Ishikawa (cell line): ENCODE results near the gene ATP10A.

Source experiments
- CEBPB ChIP-seq: IDR thresholded peaks from 2 replicates; pipeline ENCODE4 v1.6.1; 2012
- CREB1 ChIP-seq: IDR thresholded peaks from 2 replicates; pipeline ENCODE4 v1.6.1; 2012; ENCODE audit warnings: low read depth
- EGR1 ChIP-seq: IDR thresholded peaks from 2 replicates; pipeline ENCODE4 v1.6.1; 2012
- EP300 ChIP-seq: IDR thresholded peaks from 2 replicates; pipeline ENCODE4 v1.6.1; 2012; ENCODE audit warnings: borderline replicate concordance
- FOXM1 ChIP-seq: IDR thresholded peaks from 2 replicates; pipeline ENCODE4 v1.6.1; 2012; ENCODE audit warnings: low read depth, borderline replicate concordance
- MAX ChIP-seq: IDR thresholded peaks from 2 replicates; pipeline ENCODE4 v1.6.1; 2012
- NFIC ChIP-seq: IDR thresholded peaks from 2 replicates; pipeline ENCODE4 v1.6.1; 2012
- RAD21 ChIP-seq: IDR thresholded peaks from 2 replicates; pipeline ENCODE4 v1.6.1; 2012; ENCODE audit warnings: low read depth
- TAF1 ChIP-seq: IDR thresholded peaks from 2 replicates; pipeline ENCODE4 v1.6.1; 2012; ENCODE audit warnings: low read depth, mild to moderate bottlenecking
- TCF12 ChIP-seq: IDR thresholded peaks from 2 replicates; pipeline ENCODE4 v1.6.1; 2012; ENCODE audit warnings: low read depth
- TEAD4 ChIP-seq: IDR thresholded peaks from 2 replicates; pipeline ENCODE4 v1.6.1; 2012
- YY1 ChIP-seq: IDR thresholded peaks from 2 replicates; pipeline ENCODE4 v1.6.1; 2012; ENCODE audit warnings: low read depth
- ZBTB7A ChIP-seq: IDR thresholded peaks from 2 replicates; pipeline ENCODE4 v1.6.1; 2012; ENCODE audit warnings: low read depth
- TF ChIP-seq, protein P1 (sequence below): IDR thresholded peaks from 2 replicates; pipeline ENCODE4 v1.6.1; 2012
- TF ChIP-seq, protein P2 (sequence below): IDR thresholded peaks from 2 replicates; pipeline ENCODE4 v1.6.1; 2012; ENCODE audit warnings: low read depth, mild to moderate bottlenecking

ATP10A gene

GRCh38 chr15:25797936-25798901 lies 64.9 kb downstream of the ATP10A start:
- TF ChIP-seq TCF12 (no peak), FOXM1 (no peak), ZBTB7A (no peak), CEBPB (no peak)

- TF ChIP-seq CREB1 (no peak), EGR1 (no peak), TEAD4 (no peak), EP300 (no peak), RAD21 (no peak), TAF1 (no peak), FOXM1 (no peak), MAX (no peak), CEBPB (no peak), TCF12 (no peak)
- TF ChIP-seq, protein P1, sequence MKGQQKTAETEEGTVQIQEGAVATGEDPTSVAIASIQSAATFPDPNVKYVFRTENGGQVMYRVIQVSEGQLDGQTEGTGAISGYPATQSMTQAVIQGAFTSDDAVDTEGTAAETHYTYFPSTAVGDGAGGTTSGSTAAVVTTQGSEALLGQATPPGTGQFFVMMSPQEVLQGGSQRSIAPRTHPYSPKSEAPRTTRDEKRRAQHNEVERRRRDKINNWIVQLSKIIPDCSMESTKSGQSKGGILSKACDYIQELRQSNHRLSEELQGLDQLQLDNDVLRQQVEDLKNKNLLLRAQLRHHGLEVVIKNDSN, result no peak
- TF ChIP-seq, protein P2, sequence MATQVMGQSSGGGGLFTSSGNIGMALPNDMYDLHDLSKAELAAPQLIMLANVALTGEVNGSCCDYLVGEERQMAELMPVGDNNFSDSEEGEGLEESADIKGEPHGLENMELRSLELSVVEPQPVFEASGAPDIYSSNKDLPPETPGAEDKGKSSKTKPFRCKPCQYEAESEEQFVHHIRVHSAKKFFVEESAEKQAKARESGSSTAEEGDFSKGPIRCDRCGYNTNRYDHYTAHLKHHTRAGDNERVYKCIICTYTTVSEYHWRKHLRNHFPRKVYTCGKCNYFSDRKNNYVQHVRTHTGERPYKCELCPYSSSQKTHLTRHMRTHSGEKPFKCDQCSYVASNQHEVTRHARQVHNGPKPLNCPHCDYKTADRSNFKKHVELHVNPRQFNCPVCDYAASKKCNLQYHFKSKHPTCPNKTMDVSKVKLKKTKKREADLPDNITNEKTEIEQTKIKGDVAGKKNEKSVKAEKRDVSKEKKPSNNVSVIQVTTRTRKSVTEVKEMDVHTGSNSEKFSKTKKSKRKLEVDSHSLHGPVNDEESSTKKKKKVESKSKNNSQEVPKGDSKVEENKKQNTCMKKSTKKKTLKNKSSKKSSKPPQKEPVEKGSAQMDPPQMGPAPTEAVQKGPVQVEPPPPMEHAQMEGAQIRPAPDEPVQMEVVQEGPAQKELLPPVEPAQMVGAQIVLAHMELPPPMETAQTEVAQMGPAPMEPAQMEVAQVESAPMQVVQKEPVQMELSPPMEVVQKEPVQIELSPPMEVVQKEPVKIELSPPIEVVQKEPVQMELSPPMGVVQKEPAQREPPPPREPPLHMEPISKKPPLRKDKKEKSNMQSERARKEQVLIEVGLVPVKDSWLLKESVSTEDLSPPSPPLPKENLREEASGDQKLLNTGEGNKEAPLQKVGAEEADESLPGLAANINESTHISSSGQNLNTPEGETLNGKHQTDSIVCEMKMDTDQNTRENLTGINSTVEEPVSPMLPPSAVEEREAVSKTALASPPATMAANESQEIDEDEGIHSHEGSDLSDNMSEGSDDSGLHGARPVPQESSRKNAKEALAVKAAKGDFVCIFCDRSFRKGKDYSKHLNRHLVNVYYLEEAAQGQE, result no peak
These were observed 65.6 kb downstream of the ATP10A start for GRCh38 chr15:25797511-25797935.

GRCh38 chr15:25797035-25797434 lies 66.1 kb downstream of the ATP10A start:
- TF ChIP-seq, protein P2, result no peak
- no peak for TF ChIP-seq YY1
- TF ChIP-seq TEAD4, result no peak
- no peak for TF ChIP-seq NFIC
- no peak for TF ChIP-seq CEBPB
- TF ChIP-seq RAD21, result no peak
- TF ChIP-seq EGR1, result no peak
- TF ChIP-seq ZBTB7A, result no peak
- no peak for TF ChIP-seq TAF1
- TF ChIP-seq, protein P1, result no peak

- no peak for TF ChIP-seq NFIC
- no peak for TF ChIP-seq EP300
- TF ChIP-seq YY1, result no peak
- no peak for TF ChIP-seq TCF12
- TF ChIP-seq CEBPB, result no peak
- TF ChIP-seq EGR1, result no peak
- no peak for TF ChIP-seq RAD21
- no peak for TF ChIP-seq TAF1
- TF ChIP-seq, protein P2, result no peak
- no peak for TF ChIP-seq MAX
- no peak for TF ChIP-seq CREB1
- no peak for TF ChIP-seq FOXM1
These were observed 66.7 kb downstream of the ATP10A start for GRCh38 chr15:25796395-25796794.

DNA sequence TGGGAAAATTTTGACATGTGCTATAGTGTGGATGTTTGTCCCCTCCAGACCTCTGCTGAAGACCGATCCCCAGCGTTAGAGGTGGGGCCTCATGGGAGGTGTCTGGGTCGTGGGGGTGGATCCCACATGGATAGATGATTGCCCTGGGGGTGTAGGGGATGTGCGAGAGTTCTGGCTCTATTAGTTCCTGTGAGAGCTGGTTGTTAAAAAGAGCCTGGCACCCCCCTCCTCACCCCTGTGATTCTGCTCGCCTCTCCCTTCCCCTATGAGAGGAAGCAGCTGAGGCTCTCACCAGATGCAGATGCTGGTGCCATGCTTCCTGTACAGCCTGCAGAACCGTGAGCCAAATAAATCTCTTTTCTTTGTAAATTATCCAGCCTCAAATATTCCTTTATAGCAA lies 67.4 kb downstream of the ATP10A start:
- no peak for TF ChIP-seq NFIC
- TF ChIP-seq, protein P1, result no peak
- no peak for TF ChIP-seq FOXM1
- no peak for TF ChIP-seq EP300
- TF ChIP-seq EGR1, result no peak
- no peak for TF ChIP-seq TAF1
- TF ChIP-seq RAD21, result no peak
- TF ChIP-seq TEAD4, result no peak
- no peak for TF ChIP-seq YY1
- no peak for TF ChIP-seq CEBPB
- TF ChIP-seq, protein P2, result no peak
- no peak for TF ChIP-seq TCF12
- no peak for TF ChIP-seq MAX
- no peak for TF ChIP-seq ZBTB7A
- TF ChIP-seq CREB1, result no peak
